Stimulated activated CD8-positive, alpha-beta memory T cell treated with anti-CD3 and anti-CD28 coated beads, Interleukin-2, amount 100 ng/mL, for 1 hour (primary cell): Measurements from ENCODE around the gene ITPR2.
"Not testable (repeated sequence)": the region's sequence is repeated elsewhere in the genome, so short reads cannot be mapped to it uniquely, and the experiment has no call there.

Experiments
- DNase-seq, 2 donors: peaks; one replicate each; pipeline ENCODE4 v3.0.0-alpha.2; 2020; ENCODE audit warnings: low read depth in 2 of 2

ITPR2 gene

DNA sequence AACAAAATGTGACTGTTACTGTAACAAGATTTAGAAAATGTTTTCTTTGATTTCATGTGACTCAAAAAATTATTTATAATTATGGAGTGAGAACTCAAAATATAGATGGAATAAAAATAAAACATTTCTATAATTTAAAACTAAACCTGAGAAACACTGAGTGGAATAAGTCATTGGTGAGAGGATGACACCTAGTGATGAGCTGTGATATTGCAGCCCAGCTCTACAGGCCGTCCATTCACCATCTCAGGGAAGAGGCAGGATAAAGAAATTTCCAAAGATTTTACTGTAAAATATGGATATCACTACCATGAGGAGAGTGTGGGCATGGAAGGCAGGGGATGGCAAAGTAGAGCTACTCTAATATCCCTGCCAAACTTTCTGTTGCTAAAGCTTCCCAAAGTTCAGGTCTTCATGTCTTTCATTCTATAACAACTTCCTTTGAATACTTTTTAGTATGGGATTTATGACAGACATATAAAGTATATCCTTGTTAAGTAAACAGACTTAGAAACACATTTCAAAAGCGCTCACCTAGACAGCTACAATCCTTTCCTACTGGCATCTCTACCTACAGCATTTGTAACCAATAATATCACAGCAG, 308.0 kb downstream of the ITPR2 start:
- no peak for DNase-seq

DNA sequence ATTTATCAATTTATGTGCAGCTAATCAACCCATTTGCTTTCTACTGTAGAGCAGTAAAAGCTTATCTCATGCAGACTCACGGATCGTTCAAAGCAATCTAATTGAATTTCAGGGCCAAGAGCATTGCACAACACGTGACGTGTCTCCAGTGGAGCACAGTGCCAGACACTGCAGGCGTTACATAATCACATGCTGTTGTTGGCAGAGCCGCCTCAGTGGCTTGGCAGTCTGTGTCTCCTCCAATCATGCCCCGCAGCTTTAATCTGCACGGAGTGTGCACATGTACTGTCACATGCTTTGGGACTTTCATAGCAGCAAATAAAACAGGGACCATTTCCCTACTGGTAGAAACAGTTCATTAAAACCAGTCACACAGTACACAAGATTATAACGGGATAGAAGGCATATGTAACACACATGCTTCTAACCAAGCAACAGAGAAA, 309.3 kb downstream of the ITPR2 start:
- DNase-seq, result no peak

DNA sequence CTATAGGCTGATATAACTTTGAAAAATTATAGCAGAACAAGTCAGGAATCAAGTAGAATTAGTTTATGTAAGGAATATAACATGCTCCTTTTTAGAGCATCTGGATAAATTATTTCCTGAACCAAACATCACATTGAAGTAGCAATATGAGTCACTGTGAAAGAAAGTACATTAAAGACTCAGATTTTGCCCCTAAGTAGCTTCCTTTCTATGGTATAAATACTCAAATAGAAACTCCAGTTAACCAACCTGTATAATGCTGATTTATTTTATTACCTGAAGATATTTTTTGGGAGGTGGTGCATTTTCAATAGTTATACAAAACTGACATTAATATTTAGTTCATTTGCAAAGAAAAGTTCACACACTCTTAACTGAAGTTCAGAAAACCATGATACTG, 312.1 kb downstream of the ITPR2 start:
- no peak for DNase-seq

DNA sequence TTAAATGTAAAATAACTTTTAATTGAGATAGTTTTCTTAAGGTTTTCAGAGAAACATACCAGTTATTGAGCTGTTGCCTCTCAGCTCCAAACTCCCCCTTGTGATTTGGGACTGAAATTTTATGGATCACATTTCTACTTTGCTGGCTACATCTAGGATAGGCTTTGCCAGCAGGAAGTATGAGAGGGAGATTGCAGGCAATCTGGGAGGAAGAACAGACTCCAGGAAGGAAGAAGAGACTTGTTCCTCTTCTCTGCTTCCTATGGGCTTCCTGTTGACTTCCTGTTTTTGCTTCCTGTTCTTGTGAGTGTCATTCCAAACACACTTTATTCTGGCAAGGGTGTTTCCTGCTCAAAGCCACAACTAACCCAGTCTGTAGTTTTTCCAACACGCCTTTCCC, 312.9 kb downstream of the ITPR2 start:
- DNase-seq, result no peak

DNA sequence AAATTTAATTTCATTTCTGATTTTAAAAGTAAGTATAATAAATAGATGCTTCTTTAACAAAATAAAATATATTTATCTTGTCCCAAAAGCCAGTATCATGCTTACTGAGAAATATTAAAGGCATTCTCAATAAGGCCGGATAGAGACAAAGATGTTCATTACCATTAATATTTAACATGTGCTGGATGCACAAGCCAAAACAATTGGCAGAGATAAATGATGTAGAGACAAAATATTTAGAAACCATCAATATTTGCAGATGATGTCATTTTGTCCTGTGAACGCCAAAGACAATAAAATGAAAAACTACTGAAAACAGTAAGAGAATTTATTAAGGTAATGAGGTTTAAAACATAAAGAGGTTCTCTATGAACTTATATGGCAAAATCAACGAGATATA, 313.5 kb downstream of the ITPR2 start:
- DNase-seq, result no peak

DNA sequence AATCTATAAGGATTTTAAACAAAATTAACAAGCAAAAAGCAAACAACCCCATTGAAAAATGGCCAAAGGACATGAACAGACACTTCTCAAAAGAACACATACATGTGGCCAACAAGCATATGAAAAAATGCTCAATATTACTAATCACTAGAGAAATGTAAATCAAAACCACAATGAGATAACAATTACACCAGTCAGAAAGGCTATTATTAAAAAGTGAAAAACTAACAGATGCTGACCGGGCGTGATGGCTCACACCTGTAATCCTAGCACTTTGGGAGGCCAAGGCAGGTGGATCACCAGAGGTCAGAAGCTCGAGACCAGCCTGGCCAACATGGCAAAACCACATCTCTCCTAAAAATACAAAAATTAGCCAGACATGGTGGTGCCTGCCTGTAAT, 315.7 kb downstream of the ITPR2 start:
- DNase-seq, result not testable (repeated sequence)

DNA sequence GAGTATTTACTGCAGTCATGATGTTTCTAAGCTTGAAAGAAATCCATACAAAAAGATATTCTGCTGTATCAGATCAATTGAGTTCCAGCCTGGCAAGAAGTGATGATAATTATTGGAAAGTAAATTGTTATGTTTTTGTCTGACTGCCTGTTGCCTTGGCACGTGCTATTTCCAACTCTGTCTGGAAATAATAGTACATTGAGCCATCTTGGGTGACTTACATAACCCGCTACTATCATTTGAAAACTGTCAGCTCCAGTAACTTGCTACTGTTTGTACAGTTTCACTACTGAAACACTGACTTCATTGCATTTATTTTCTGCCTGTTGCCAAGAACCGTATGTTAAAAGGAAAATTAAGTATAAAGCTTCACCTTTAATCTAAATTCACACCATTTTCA, 318.6 kb downstream of the ITPR2 start:
- DNase-seq, result no peak

DNA sequence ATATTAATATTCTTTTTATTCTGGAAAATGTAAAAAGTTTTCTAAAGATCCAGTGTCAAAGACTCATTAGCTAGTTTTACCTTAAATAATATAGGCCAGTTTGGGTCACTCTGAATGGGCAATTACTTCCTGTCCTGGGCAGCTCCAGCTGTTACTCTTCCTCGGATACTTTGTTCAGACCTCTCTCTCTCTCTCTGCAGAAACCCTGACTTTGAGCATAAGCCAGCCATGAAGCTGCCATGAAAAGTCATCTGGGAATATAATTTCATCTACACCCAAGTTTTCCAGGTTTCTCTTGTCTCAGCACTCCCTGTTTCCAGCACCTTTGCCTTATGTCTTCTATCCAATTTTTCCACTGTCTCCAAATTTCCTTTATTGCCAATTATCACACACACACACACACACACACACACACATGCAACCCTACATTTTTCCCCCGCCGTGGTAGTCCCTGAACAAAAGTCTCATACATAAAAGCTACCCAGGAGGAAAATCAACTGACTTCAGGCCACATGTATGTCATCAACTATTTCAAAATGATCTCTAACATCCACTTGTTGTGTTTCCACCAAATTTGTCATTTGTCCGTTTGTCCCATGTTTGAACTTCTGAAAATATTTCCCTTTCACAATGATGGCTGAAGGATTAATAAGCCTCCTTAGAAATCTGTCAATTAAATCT, 319.5 kb downstream of the ITPR2 start:
- no peak for DNase-seq

DNA sequence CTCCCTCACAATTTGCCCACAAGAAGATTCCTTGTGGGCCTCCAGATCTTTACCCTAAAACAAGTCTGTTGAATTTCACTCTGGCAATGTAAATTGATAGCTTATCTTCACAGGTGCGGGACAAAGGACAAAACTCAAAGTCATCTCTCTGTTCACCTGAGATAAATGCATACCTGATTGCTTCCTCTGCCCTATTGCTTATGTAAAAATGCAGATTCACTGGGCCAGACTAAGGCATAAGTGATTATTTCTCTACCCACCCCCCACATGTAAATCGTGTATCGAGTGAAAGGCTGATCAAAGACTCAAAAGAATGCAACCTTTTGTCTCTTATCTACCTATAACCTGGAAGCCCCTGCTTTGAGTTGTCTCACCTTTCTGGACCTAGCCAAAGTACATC, 320.8 kb downstream of the ITPR2 start:
- DNase-seq, result no peak

DNA sequence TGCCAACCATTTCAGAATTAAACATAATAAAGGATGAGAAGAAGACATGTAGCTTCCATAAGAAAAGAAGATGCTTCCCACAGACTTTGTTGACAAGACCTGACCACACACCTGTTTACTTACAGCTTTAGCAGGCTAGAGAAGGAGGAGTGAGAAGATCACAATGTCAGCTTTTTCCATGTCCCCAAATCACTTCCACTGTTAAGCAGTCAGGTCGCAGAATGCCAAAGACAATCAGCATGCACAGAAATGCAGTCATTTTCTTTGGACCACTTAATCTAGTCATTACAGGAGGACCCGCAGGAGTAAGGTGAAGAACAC, 322.7 kb downstream of the ITPR2 start:
- DNase-seq, result no peak

DNA sequence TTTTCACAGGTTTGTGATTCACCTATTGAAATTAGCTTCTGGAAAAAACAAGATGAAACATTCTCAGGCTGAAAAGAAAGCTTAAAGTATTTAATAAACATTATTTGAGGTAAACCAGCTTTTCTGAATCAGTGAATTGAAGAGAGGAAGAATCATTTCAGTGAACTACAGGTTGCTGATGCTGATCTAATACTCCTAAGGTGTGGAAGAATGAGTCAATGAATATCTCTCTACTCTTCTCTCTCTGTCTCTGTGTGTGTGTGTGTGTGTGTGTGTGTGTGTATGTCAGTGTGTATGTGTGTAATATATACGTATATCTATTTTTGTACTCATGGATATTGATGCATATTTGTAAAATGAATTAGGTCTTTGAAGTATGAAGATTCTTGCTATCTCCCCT, 325.4 kb downstream of the ITPR2 start:
- DNase-seq, result no peak

DNA sequence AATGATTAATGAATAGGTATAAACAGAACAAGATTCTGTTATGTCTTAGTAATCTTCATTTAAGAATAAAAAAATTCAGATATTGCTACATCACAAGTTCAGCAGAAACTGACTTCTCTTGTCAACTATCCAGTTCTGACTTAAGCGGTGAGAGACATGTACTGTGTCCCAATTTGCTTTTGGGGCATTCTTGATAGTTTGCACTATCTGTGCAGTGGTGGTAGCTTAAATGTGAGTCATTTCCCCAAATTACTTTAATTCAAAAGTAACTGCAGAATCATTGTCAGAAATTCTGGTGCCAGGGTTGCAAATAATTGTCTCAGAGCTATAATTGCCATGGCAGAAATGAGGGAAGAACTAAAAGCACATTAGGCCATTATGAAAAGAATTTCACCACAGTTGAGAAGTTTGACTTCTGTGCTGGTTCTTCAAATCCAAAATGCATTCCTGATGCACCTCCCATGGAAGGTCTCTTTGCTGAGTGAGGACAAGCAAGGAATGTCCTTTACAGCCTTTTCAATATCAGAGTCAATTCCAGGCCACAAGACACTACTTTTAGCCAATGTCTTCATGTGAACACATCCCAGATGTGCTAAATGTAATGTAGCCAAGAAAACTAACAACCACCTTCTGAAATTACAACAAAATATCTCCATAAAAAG, 332.9 kb downstream of the ITPR2 start:
- no peak for DNase-seq

DNA sequence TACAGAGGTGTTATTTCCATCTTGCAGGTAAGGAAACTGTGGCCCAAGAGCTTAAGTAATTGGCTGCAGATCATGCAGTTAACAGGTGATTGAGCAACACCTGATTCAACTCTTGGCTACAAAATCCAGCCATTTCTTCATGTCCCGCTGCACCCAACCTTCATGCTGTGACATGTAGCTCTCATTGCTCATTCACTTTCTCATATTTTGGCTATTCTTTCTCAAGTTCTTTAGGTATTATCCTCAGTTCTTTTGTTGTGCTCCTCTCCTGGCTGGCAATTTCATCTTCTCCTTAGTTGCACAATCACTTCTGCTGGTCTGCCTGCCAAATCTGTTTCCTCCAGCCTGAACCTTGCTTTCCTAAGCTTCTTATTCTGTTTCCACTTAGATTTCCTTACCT, 336.8 kb downstream of the ITPR2 start:
- no peak for DNase-seq

DNA sequence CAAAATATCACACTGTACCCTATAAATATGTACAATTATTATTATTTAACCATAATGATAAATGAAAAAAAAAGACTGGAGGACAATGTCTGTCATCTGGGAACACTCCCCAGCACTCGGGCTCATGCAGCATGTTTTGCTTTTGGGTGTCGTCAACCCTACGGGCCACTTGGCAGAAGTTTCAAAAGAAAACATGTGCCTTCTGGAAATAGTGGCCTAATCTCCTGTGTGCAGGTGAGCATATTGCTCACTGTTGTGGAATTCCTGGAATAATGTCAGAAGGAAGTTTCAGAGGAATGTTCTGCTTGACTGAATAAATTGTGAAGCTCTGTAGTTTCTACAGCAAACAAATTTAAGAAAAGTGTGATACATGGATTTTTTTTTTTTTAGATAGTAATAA, 339.3 kb downstream of the ITPR2 start:
- DNase-seq, result no peak

DNA sequence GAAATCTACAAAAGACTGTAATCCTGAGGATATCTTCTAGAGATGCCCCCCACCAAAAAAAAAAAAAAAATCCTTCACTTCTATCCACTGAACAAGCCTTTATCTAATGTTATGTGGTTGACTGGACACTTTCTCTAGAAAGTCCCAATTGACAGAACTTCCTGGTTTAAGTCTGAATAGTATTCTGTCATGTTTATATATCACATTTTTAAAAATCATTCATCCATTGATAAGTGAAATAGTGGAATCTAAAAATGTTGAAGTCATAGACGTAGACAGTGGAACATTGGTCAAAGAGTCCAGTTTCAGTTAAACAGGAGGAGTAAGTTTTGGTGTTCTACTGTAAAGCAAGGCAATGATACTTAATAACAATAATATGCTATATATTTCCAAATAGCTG, 340.6 kb downstream of the ITPR2 start:
- no peak for DNase-seq

DNA sequence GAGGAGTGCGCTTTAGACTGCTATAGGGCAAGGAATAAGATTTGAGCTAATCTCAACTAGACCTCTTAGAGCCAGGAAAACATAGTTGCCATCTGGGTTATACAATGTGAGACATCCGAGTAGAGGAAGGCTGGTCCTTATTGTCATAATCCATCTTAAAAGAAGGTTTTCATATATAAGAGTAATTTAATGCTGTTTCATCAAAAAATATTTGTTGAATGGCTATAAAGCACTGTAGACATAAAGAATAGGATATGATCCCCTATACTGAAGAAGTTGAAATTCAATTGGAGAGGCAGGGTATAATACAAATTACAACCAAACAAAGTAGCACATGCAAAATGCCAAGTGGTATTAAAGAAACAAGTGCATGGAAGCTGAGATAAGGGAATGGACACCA, 343.1 kb downstream of the ITPR2 start:
- no peak for DNase-seq

DNA sequence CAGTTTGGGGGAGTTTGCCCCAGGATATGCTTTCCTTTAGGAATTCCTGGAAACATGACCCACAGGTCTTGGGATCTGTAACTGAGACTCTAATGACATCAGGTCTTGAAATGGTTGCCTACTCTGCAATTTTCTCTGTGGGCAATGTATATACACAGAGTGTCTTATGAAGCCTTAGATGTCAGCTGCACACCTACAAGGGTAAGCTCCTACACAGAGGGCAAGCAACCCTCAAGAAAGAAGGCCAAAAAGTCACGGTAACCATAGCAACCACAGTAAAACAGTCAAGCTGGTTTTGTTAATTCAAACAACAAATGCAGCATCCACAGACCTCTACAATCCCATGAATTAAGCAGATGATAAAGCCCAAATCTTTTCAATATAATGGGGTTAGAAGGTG, 344.6 kb downstream of the ITPR2 start:
- DNase-seq, result no peak

DNA sequence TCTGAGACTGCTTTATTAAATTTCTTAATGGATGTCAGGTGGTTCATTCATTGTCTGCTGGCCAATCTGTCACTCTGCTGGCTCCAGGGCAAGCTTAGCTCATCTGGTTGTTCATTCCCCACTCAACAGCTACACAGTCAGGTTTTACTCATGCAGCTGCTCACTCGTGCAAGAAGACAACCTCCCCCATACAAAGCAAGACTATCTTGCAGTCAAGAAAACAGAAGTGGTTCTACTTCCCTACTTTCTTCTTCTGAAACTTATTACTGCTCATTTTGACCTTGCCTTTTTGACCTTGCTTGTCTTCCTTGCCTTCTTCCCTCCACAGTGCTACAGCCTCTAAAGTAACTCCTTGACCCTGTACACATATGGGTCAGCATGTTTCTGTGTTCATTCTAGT, 359.7 kb downstream of the ITPR2 start:
- DNase-seq, result no peak

DNA sequence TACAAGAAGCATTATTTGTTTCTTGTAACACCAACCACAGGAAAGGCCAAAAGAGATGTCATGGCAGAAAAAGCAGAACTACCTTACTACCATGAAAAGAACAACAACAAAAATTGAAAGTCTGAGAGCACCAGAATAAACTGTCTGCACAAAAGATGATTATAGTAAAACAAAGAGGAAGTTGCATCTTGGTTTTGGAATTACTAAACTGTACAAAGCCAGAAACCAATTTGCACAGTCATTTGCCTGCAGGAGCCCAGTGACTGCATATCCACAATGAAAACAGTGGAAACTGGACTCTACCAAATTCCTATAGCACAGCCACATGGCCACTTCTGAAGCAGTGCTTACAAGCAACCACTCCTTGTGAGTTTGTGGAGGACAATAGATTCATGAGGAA, 361.4 kb downstream of the ITPR2 start:
- DNase-seq, result no peak

DNA sequence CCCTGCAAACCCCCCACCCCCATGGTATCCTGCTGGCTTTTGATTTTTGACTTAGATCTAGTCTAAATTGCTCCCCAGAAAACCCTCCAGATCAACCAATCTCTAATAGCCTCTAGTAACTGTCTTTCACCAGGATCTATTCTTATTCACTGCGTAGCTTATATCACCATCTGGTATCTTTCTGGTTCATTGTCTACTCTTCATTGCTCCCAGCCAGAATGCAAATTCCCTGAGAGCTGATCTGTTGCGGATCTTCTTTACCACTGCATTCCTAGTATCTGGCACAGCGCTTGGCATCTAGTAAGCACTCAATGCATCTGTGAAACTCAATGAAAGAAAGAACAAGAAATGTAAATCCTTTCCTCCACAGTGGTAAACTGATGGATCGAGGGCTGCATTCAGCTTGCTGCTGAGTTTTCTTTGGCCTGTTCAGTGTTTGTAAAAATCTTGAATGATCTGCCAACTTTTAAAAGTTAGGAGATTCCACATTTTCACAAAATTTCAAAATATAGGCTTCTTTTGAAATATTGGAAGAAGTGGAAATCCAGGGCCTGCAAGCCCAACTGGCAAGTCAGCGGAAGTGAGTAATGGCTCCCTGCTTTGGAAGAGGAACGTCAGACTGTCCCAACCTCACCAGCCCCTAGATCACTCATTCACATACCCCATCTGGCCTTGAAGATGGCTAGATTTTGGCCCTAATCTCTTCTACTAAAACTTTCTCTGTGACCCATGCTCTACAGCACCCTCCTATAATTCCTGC, 363.4 kb downstream of the ITPR2 start:
- no peak for DNase-seq

DNA sequence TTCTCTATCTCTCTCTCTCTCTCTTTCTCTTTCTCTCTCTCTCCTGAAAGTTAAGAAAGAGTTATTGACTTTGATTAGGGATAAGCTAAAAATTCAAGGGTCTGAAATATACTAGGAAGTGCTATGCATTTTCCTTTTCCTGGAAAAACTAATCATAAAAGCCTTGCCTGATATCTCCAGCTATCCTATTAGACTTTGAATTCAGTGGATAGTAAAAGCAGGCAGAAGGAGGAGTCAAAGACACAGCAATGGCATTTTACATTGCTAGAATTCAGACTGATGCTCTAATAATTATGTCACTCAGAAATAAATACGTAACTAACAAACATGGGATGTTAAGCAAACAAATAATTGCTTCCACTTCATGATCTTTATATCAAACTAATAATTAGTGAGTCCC, 365.6 kb downstream of the ITPR2 start:
- DNase-seq, result no peak

DNA sequence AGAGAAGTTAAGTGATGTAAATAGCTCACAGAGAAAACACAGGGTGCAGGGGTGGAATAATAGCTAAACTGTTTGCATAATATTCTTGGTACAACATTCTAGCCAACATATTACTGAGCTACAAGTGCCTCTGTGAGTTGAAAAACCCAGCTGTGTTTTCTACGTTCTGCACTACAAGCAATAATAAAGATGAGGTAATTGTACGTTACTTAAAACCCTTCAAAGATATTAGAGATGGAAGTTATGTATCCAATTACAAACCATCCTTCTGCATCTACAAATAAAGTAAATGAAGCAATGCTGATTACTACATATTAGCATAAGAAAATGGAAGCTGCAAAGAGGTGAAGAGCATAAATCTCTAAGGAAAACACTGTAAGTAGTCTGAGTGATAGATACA, 366.3 kb downstream of the ITPR2 start:
- no peak for DNase-seq
